IPS-NIHi7 (cell line): ENCODE results near the gene ERVW-1.
"Not testable (repeated sequence)": the region's sequence is repeated elsewhere in the genome, so short reads cannot be mapped to it uniquely, and the experiment has no call there.

Experiments used
- DNase-seq: peaks from one replicate; pipeline ENCODE4 v3.0.0; 2012; ENCODE audit warnings: mixed read lengths; ENCODE audit errors: extremely low spot score

The ERVW-1 gene, protein sequence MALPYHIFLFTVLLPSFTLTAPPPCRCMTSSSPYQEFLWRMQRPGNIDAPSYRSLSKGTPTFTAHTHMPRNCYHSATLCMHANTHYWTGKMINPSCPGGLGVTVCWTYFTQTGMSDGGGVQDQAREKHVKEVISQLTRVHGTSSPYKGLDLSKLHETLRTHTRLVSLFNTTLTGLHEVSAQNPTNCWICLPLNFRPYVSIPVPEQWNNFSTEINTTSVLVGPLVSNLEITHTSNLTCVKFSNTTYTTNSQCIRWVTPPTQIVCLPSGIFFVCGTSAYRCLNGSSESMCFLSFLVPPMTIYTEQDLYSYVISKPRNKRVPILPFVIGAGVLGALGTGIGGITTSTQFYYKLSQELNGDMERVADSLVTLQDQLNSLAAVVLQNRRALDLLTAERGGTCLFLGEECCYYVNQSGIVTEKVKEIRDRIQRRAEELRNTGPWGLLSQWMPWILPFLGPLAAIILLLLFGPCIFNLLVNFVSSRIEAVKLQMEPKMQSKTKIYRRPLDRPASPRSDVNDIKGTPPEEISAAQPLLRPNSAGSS

DNA sequence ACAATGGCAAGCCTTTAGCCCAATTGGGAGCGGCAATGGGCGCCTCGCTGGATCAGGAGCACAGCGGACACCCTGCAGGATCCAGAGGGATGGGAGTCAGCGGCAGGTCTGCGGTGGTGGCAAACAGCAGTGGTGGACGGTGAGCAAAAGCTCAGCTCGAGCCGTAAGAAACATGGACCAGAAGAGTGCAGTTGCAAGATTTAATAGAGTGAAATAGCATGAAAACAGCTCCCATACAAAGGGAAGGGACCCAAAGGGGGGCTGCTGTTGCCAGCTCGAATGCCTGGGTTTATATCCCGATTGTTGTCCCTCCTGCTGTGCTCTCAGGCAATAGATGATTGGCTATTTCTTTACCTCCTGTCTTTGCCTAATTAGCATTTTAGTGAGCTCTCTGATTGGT, at the start of gene ERVW-1:
Gene ERVW-1 (minus strand): TSS at position 266 of the 400 bp plus-strand sequence. CDS start 7,565 bp downstream, outside the sequence.
- DNase-seq = not testable (repeated sequence)

DNA sequence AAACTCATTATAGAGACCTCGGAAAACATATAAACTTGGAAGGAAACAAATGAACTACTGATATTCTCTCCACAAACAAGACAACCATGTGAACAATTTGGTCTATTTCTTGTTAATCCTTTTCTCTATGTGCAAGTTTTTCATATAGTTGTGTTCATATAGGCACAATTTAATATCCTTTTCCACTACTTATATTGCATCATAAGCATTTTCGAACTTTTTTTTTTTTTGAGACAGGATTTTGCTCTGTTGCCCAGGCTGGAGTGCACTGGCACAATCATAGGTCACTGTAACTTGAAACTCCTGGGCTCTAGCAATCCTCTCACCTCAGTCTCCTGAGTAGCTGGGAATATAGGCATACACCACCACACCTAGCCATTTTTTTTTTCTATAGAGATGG, 45.4 kb upstream of the ERVW-1 start:
- DNase-seq = no peak

DNA sequence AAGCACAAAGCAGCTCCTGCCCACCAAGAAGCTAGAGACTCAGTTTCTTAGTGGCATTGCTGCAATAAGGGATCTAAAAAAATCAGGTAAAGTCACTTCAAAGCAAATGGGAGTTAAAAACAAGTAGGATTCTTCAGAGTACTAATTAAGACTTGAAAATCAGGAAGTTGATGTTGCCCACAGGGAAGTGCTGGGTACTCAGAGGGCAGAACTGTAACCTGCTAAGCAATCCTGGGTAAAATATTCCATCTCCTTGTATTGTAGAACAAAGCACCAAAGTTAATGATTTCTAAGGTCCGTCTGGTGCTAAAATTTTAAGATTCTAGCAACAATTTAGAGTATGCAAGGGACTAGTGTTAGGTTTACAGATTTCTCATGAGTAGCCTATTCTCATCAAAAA, 42.3 kb upstream of the ERVW-1 start:
- DNase-seq = no peak

DNA sequence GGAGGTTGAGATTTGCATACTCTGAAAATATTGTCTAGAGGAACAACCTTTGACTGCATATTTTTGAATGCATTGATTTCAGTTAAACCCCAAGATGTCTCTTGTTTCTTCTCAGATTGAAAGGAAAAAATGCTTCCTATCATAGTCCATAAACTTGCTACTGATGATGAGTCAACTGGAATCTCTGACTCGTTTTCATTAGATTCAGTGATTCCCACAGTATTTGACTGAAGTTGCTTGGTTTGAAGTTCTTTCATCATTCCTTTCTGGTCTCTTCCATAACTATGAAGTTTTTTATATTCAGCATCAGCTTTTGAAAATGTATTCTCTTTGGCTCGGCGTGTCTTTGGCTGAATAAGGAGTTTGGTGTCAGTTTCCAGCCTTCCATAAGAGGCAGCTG, 39.9 kb upstream of the ERVW-1 start:
- no peak for DNase-seq

DNA sequence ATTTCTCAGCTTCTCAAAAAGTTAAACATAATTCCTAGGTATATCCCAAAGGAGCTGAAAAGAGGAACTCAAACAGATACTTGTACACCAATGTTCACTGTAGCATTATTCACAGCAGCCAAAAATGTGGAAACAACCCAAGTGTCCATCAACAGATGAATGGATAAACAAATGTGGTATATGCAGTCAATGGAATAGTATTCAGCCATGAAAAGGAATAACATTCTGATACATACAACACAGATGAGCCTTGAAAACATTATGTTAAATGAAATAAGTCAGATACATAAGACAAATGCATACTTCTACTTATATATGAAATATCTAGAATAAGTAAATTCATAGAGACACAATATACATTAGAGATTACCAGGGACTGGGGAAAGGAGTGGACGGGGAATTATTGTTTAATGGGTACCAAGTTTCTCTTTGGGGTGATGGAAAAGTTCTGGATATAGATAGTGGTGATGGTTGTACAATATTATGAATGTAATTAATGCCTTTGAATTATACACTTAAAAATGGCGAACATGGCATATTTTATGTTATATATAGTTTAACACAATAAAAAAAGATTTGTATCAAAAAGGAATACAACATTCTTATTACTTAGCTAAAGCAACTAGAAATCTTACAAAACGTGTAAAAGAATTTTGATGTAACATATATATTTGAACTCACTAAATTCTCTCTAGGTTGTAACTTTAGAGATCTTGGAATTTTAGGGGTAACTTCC, 35.6 kb upstream of the ERVW-1 start:
- DNase-seq = no peak

DNA sequence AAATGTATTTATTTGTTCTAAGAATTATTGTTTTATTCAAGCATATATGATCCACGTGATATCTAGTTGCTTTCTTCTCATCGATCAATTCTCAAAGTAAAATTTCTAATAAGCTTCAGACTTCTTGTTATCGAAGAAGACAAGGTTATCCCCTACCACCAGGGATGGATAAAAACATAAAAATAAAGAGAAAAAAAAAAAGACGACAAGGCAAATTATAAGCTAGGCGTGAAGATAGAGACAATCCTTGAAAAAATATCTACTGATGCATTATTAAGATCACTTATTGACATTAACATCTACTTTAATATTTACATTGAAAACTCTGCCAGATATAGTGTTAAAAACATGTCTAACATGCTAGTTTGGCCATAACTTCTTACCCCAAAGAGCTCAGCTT, 31.2 kb upstream of the ERVW-1 start:
- no peak for DNase-seq

DNA sequence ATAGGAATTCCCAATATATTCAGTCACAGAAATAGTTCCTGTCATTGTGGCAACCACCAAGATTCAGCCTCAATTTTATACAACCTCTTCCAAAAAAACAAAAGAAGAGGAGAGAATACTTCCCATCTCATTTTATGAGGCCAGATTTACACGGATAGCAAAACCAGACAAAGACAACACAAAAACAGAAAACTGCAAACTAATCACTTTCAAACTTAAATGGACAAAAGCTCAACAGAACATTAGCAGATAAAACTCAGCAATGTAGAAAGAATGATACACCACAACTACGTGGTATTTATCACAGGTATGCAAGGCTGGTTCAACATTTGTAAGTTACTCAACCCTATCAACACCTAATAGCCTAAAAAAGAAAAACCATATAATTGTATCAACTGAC, 28.6 kb upstream of the ERVW-1 start:
- DNase-seq = no peak

DNA sequence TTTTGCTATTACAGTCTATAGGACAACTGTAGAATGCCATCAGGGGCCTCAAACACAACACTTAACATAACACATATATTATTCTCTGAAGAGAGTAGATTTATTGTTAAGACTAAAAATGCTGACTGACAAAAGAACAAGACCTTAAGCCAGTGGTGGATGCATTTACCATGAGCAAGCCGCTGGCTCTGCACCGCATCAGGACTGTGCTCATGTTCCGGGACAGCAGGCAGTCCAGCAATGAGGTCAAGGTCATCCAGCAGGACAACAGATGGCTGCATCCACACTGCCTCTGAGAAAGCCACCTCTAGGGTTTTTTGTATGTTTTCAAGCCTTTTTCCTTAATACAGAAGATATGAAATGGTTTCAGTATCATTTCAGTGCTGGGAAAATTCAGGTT, 26.8 kb upstream of the ERVW-1 start:
- DNase-seq = no peak

DNA sequence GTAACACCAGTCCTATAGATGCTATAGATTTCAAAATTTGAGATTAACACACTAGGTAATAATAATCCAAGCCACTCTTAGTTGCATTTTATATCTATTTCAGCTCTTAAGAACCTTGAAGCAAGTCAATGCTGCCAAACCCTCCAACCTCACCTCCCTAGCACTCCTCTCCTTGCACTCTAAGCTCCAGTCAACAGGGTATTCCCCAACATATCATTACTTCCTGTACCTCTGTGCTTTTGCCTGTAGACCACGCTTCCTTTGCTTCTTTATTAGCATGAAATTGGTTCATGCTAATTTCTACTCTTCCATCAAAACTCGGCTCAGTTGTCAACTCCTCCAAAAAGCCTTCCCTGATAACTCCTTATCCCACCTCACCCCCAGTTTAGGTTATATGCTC, 26.0 kb upstream of the ERVW-1 start:
- no peak for DNase-seq

DNA sequence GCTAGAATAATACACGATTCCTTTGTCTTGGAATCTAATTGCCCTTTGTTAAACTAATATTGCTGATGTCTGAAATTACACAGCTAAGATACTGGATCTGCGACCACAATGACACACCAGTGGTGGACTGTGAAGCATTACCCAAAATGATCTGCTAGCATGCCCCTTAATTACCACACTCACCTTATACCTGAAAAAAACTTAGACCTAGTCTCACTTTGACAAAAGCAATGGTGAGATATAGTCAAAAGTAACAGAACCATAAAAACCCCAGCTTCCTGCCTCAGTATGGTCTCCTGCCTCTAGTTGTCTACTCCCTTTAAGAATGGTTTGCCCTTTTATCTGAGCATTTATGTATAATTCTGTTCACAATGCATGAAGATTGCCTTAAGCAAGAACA, 20.8 kb upstream of the ERVW-1 start:
- DNase-seq = no peak

DNA sequence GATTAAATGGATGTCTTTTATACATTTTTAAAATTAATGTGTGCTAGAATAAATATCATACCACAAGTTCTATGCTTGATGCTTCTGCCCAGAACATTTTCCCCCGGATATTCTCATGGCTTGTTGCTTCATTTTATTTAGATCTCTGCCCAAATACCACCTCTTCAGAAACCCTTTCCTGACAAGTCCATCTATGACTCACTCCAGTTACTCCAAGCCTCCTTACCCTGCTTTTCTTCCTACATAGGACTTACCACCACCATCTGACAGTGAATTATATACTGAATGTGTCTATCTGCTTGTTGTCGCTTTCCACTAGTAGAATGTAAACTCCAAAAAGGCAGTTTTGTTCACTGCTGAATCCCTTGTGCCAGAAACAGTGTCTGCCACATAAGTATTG, 19.1 kb upstream of the ERVW-1 start:
- DNase-seq = no peak

DNA sequence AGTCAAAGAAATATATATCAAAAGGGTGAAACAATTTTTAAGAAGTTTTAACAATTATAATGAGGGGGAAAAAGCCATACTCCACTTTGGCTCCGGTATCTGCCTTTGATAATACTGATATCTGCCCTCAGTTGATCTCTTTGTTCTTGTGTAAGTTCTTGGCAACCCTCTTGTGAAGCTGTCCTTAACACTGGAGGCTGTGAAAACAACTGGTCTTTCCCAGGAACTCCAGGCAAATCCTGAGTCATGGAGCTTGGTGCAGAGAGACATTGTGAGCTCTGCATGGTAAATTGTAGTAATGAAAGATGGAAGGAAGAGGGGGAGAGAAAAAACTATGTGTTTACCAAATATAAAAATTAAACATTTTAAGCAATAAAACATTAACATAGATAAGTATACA, 11.9 kb upstream of the ERVW-1 start:
- DNase-seq = no peak

DNA sequence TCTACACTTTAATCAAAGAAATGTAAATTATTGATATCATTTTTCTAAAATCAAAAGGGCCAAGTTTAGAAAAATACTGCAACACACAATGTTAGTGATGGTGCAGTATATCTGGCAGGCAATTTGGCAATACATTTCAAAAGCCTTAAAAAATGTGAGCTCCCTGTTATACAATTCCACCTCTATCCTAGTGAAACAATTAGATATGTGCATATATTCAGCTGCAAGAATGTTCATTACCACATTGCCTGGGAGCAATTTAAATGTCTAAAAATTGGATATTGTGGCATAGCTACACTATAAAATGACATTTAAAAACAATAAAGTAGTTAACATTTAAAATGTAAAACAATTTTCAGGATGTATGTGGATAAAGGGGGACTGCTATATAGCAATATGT, 10.1 kb upstream of the ERVW-1 start:
- DNase-seq = no peak

DNA sequence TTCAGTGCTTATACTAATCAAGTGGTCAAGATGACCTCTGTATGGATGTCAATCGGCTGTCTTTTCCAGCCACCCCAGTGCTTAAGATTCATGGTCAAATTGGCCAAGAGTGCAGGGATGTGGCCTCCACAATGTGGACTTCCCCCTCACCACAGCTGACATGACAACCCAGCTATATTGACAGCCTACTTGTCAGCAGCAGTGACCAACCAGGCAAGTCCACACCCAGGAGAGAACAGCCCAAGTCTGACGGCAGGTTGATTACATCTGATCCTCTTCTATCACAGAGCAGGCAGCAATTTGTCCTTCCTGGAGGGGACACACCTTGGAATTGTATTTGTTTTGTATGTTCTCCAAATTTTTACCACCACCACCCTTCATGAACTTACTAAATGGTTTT, 8.2 kb upstream of the ERVW-1 start:
- no peak for DNase-seq

DNA sequence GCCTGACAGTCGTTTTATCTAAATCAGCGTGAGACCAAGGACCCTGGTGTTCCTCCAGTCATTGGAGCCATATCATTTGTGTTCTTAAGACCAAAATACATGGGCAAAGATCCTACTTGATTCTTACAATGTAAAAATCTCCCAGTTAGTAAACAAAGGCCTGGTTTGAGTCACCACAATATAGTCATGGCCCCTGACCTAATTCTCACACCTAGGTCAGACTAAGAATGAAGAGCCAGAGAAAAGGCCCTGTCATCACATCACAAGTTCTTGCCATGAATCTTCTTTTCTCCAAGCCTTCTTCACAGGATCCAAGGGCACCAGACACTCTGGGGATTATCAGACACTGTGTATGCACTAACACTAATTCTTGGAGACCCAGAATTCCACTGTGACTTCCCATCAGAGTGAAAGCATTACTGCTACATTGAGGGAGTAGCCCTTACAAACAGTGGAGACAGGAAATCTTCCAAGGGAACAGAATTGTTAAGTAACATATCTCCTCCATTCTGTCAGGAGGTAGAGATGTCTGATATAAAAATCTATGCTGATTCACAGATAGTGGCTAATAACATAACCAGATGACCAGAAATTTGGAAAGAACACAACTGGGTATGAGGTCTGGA, 7.6 kb upstream of the ERVW-1 start:
- DNase-seq = no peak

DNA sequence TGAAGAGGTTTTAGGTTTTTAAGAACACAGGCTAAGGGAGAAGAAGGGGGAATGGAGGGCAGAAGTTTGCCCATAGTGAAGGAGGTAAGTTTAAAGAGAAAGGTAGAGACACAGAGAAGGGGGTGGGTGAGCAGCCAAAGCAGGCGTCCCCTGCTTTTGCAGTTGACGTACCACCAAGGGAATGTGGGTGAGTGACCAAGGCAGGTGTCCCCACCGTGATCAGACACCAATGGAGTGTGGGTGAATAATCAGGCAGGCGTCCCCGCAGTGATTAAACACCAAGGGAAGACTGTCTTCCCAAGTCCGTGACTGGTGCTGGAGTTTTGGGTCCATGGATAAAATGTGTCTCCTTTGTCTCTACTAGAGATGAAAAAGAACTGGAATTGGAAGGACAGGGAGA, 6.5 kb upstream of the ERVW-1 start:
- DNase-seq = not testable (repeated sequence)

DNA sequence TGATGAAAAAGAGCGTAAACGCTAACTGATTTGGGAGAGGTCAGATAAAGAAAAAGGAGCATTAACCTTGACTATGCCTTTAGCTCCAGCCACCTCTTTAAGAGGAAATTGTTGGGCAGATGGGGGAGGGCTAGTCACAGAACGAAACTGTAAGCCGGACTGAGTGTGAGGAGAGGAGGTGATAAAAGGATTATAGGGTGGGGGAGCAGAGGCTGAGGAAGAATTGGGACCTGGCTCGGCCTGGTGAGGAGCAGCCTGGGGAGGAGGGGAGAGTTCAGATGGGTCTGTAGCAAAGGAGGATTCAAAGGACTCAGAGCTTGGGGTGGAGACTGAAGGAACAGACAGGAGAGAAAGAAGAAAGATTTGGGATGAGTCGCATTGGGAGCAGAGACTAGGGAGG, 5.9 kb upstream of the ERVW-1 start:
- DNase-seq = not testable (repeated sequence)

DNA sequence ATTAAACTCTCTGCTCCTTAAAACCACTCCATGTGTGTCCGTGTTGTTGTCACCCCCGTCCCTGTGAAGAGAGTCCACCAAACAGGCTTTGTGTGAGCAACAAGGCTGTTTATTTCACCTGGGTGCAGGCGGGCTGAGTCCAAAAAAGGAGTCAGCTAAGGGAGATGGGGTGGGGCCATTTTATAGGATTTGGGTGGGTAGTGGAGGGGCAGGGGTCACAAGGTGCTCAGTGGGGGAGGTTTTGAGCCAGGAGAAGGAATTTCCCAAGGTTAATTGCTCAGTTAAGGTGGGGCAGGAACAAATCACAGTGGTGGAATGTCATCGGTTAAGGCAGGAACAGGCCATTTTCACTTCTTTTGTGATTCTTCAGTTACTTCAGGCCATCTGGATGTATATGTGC, 1.4 kb upstream of the ERVW-1 start:
- DNase-seq = not testable (repeated sequence)

DNA sequence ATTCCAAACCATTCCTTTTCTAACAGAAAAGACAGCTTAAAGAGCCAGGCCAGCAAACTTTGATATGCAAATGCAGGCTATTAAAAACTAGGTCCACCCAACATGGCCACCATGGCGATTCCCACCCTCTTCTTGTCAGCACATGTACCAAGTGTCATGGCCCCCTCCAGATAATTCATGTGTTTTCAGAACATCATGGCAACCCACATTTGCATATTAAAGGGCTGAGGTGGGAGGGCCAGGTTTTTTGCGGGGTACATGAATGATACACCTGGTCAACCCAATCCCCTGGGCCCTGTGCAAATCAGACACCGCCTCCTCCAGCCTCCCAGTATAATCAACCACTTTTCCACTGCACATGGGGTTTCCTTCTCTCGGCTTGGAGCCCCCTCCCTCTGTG, 965 bp upstream of the ERVW-1 start:
- DNase-seq = no peak

DNA sequence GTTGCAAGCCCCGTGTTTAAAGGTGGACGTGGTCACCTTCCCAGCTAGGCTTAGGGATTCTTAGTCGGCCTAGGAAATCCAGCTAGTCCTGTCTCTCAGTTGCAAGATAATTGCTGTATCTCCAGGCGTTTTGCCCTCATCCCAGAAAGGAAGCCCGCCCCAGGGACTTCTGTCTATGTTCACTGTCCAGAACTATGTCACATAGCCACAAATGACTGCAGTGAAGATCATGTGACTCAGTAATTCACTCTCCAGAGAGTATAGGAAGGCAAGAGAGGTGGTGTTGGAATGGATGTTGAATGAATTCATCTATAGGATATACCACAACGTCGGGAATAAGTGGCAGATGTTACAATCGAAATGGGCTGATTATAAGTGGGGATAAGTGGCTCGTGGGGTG, 349 bp upstream of the ERVW-1 start:
- no peak for DNase-seq

DNA sequence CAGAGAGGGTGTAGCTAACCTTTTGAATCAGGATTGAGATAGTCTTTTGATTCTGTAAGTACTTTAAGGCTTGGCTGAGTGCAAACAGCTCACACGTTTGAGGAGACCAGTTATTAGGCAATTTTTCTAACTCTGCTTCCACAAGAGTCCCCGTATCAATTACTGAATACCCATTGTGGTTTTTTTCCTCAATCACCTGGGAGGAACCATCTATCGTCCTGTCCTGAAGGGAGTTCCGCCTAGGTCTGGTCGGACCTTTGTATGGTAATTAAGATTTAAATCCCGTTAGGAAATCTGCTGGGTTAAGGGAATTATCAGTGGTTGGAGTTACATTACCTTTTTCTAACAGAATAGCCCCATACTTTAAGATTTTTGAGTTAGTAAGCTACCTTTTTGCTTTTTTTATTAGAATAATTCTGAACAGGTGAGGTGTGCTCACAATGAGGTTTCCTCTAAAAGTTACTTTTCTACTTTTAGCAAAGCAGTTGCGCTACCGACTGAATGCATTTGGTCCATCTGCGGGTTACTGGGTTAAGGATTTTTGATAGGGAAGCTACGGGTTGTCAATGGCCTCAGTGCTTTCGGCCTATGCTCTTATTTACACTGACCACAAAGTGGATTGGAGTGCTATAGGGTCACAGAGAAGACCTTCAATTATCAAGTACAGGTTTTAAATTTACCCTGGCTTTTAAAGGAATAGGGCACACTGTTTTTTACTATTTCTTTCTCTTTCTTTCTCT, 1.7 kb downstream of the ERVW-1 start:
- not testable (repeated sequence) for DNase-seq

DNA sequence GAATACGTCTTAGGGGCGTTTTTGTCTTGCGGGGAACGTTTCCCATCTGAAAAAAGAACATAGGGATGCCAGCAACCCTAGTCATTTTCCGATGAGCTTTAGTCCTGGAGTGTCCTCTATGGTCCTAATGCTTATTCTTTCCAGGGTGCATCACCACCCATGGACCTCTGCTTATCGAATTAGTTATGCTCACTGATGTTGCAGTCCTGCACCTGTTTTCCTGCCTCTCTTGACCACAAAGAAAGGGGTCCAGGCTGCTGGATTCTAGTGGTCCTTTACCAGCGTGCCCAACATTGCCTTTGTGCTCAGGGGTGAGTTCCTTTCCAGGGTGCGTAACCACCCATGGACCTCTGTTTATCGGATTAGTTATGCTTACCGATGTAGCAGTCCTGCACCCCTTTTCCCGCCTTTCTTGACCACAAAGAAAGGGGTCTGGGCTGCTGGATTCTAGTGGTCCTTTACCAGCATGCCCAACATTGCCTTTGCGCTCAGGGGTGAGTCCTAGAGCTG, 2.4 kb downstream of the ERVW-1 start:
- not testable (repeated sequence) for DNase-seq
